ENCODE data around the gene WDR48.

WDR48 gene

GRCh38 chr3:39143051-39143885 lies 91.5 kb downstream of the WDR48 start:
- Histone ChIP-seq H3F3A (ENCODE audit: insufficient read depth, low read length) (no peaks in the 10 kb centered on the region), H3K27me3 (ENCODE audit: insufficient read depth, low read length) (no peaks in the 10 kb centered on the region), H3K4me1 (ENCODE audit: insufficient read depth, low read length, severe bottlenecking) (peaks cover 44% of the 10 kb centered on the region), H4K20me1 (ENCODE audit: insufficient read depth, low read length) (no peaks in the 10 kb centered on the region), H3K4me2 (ENCODE audit: low read length) (no peak overlapping the region), H3K79me2 (ENCODE audit: insufficient read depth, low read length) (no peaks in the 10 kb centered on the region), H3K4me3 (ENCODE audit: low read depth, low read length, poor library complexity, severe bottlenecking) (no peak overlapping the region), H3K9me3 (ENCODE audit: low read length) (no peaks in the 10 kb centered on the region), H3K9ac (ENCODE audit: low read length) (no peak overlapping the region), H2AFZ (ENCODE audit: low read length) (no peak overlapping the region), H3K27ac (ENCODE audit: low read depth, low read length, poor library complexity, severe bottlenecking) (no peak overlapping the region), H3K36me3 (ENCODE audit: insufficient read depth, low read length) (peaks cover 56% of the 10 kb centered on the region), H3K9me2 (ENCODE audit: low read depth, low read length) (no peaks in the 10 kb centered on the region)
- TF ChIP-seq EZH2 (IDR thresholded peaks at IDR 0.05; ENCODE audit: borderline replicate concordance, low read length) = no peak
- no peak for TF ChIP-seq CTCF (IDR thresholded peaks at IDR 0.05; ENCODE audit: low read length)

DNA sequence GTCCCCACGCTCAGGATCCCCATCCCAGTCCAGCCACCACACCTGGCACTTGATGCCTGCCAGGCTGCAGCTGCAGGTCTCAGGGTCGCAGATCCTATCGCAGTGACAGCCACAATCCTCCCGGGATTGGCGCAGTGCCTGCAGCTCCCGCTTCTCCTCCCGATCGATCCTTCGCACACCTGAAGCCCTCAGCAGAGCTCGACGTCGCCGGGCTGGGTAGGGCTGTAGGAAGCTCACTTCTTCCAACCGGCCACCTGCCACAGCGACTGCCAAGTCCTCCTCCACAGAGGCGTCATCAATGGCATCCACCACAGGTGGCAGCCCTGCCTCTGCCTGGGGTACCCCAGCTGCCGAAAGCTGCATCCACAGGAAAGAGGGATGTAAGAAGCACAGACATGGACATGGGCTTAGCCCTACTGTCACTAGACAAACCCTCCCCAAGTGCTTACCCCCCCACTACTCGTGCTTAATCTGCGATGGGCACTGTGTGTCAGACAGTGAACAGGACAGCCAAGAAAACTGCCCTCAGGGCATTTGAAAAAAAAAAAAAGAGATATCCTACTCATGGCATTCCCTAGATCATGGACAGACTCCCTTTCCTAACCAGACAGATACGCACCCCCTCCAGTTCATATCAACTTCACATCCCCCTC lies 92.4 kb downstream of the WDR48 start:
- Histone ChIP-seq H3K9ac (ENCODE audit: low read length) (no peak overlapping the region), H3K4me2 (ENCODE audit: low read length) (no peak overlapping the region), H3K9me3 (ENCODE audit: low read length) (no peaks in the 10 kb centered on the region), H3F3A (ENCODE audit: insufficient read depth, low read length) (no peaks in the 10 kb centered on the region), H2AFZ (ENCODE audit: low read length) (no peak overlapping the region), H3K27ac (ENCODE audit: low read depth, low read length, poor library complexity, severe bottlenecking) (no peak overlapping the region), H4K20me1 (ENCODE audit: insufficient read depth, low read length) (no peaks in the 10 kb centered on the region), H3K4me3 (ENCODE audit: low read depth, low read length, poor library complexity, severe bottlenecking) (no peak overlapping the region), H3K9me2 (ENCODE audit: low read depth, low read length) (no peaks in the 10 kb centered on the region), H3K79me2 (ENCODE audit: insufficient read depth, low read length) (no peaks in the 10 kb centered on the region), H3K27me3 (ENCODE audit: insufficient read depth, low read length) (no peaks in the 10 kb centered on the region), H3K4me1 (ENCODE audit: insufficient read depth, low read length, severe bottlenecking) (peaks cover 53% of the 10 kb centered on the region), H3K36me3 (ENCODE audit: insufficient read depth, low read length) (peaks cover 56% of the 10 kb centered on the region)
- no peak for TF ChIP-seq CTCF (IDR thresholded peaks at IDR 0.05; ENCODE audit: low read length)
- no peak for TF ChIP-seq EZH2 (IDR thresholded peaks at IDR 0.05; ENCODE audit: borderline replicate concordance, low read length)

GRCh38 chr3:39144748-39145380 lies 93.0 kb downstream of the WDR48 start:
- no peak overlapping the region for H3K4me2 ChIP-seq (ENCODE audit: low read length)
- no peak overlapping the region for H2AFZ ChIP-seq (ENCODE audit: low read length)
- H3F3A ChIP-seq (ENCODE audit: insufficient read depth, low read length) = no peaks in the 10 kb centered on the region
- no peaks in the 10 kb centered on the region for H3K9me3 ChIP-seq (ENCODE audit: low read length)
- H4K20me1 ChIP-seq (ENCODE audit: insufficient read depth, low read length) = no peaks in the 10 kb centered on the region
- no peak overlapping the region for H3K9ac ChIP-seq (ENCODE audit: low read length)
- H3K27me3 ChIP-seq (ENCODE audit: insufficient read depth, low read length) = no peaks in the 10 kb centered on the region
- H3K4me1 ChIP-seq (ENCODE audit: insufficient read depth, low read length, severe bottlenecking) = peaks cover 60% of the 10 kb centered on the region
- TF ChIP-seq CTCF (IDR thresholded peaks at IDR 0.05; ENCODE audit: low read length) = no peak
- TF ChIP-seq EZH2 (IDR thresholded peaks at IDR 0.05; ENCODE audit: borderline replicate concordance, low read length) = no peak
- no peaks in the 10 kb centered on the region for H3K9me2 ChIP-seq (ENCODE audit: low read depth, low read length)
- H3K79me2 ChIP-seq (ENCODE audit: insufficient read depth, low read length) = no peaks in the 10 kb centered on the region
- H3K27ac ChIP-seq (ENCODE audit: low read depth, low read length, poor library complexity, severe bottlenecking) = no peak overlapping the region
- no peak overlapping the region for H3K4me3 ChIP-seq (ENCODE audit: low read depth, low read length, poor library complexity, severe bottlenecking)
- peaks cover 56% of the 10 kb centered on the region for H3K36me3 ChIP-seq (ENCODE audit: insufficient read depth, low read length)

Data from OCI-LY1 (cell line).